Colonic mucosa (tissue), 4 donors: Measurements from ENCODE around the gene SLC25A2. TPM values are rescaled to one million over a fixed set of nuclear protein-coding genes. Genes with fewer than 3 reads are reported as not detected.

Experiments
- DNase-seq: peaks from one replicate; pipeline ENCODE4 v3.0.0-alpha.2; 2020
- H3K27ac ChIP-seq: fragments of 200-600 bp; one replicate; pipeline ENCODE4 v1.8.0; 2021
- H3K27me3 ChIP-seq: fragments of 200-600 bp; one replicate; pipeline ENCODE4 v1.8.0; 2021
- H3K36me3 ChIP-seq: fragments of 200-600 bp; one replicate; pipeline ENCODE4 v1.8.0; 2021
- H3K4me1 ChIP-seq: fragments of 200-600 bp; one replicate; pipeline ENCODE4 v1.8.0; 2021; ENCODE audit warnings: mild to moderate bottlenecking
- H3K4me3 ChIP-seq: fragments of 200-600 bp; one replicate; pipeline ENCODE4 v1.8.0; 2021
- H3K9ac ChIP-seq, 2 donors: one replicate each; pipeline ENCODE4 v1.7.0; 2013; ENCODE audit warnings: control low read depth in 2 of 2, low read depth in 2 of 2, low read length in 2 of 2
- H3K9me3 ChIP-seq: fragments of 200-600 bp; one replicate; pipeline ENCODE4 v1.8.0; 2021
- CTCF ChIP-seq: fragments of 200-600 bp; IDR thresholded peaks from one replicate; pipeline ENCODE4 v1.8.0; 2022; ENCODE audit warnings: antibody characterized with exemption, mild to moderate bottlenecking
- intact Hi-C: fragments of 100-400 bp; cut with DNase I; formaldehyde crosslinking; loops from one replicate; pipeline ENCODE4 v1.14.1; 2022
- total RNA-seq, 2 donors: library from RNA; stranded (reverse); fragmentation: NEBNext Ultra II Directional in 1 of 2; extraction: Animal tissue kit (Norgen Biotek cat#: 25700) in 1 of 2; gene quantifications; one replicate each; pipeline ENCODE4 v1.2.1, GENCODE V29; 2021
- donor health status: healthy.
- donor health status: DM: no; HTN: no; CAD: no.
- donor health status: DM: no; HTN: no; CAD: no.

Gene SLC25A2
- total RNA-seq, 2 donors from 2014 or later, result 0.21 to 1.1 TPM

DNA sequence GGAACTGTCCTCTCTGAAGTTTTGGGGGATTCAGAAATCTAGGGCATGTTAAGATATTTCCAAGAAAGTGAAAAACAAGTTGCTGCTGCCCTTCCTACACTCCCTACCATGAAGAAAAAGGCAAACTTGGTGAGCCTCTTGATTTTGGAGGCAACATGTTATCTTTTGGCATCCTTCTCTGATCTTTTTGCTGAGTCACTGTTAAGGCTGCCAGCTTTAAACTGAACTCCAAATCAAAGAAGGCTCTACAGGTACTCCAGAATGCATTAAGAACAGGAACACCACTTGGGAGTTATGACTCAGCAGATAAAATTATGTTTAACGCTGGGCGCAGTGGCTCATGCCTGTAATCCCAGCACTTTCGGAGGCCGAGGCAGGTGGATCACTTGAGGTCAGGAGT is 34.7 kb downstream of the SLC25A2 start:
- Histone ChIP-seq H3K4me3 (no peak overlapping the region), H3K27me3 (no peaks in the 10 kb centered on the region), H3K9me3 (peaks cover 3% of the 10 kb centered on the region), H3K9ac (no peak overlapping the region), H3K36me3 (no peaks in the 10 kb centered on the region), H3K27ac (no peak overlapping the region), H3K4me1 (no peaks in the 10 kb centered on the region)
- intact Hi-C loops, result no loop called here
- TF ChIP-seq CTCF, result no peak
- no peak for DNase-seq

- H3K9ac ChIP-seq, result no peak overlapping the region
- no peak overlapping the region for H3K4me3 ChIP-seq
- TF ChIP-seq CTCF, result no peak
- intact Hi-C loops, result no loop called here
- no peak for DNase-seq
- H3K27ac ChIP-seq, result no peak overlapping the region
- no peaks in the 10 kb centered on the region for H3K36me3 ChIP-seq
- no peaks in the 10 kb centered on the region for H3K4me1 ChIP-seq
- no peaks in the 10 kb centered on the region for H3K27me3 ChIP-seq
- peaks cover 41% of the 10 kb centered on the region for H3K9me3 ChIP-seq
These were observed 42.7 kb downstream of the SLC25A2 start for GRCh38 chr5:141261238-141261546.

GRCh38 chr5:141260458-141261237 is 43.2 kb downstream of the SLC25A2 start:
- H3K27ac ChIP-seq, result no peak overlapping the region
- no peaks in the 10 kb centered on the region for H3K36me3 ChIP-seq
- no peaks in the 10 kb centered on the region for H3K4me1 ChIP-seq
- intact Hi-C loops, result no loop called here
- TF ChIP-seq CTCF, result no peak
- H3K9ac ChIP-seq, result no peak overlapping the region
- DNase-seq, result no peak
- H3K4me3 ChIP-seq, result no peak overlapping the region
- H3K27me3 ChIP-seq, result no peaks in the 10 kb centered on the region
- H3K9me3 ChIP-seq, result peaks cover 41% of the 10 kb centered on the region

DNA sequence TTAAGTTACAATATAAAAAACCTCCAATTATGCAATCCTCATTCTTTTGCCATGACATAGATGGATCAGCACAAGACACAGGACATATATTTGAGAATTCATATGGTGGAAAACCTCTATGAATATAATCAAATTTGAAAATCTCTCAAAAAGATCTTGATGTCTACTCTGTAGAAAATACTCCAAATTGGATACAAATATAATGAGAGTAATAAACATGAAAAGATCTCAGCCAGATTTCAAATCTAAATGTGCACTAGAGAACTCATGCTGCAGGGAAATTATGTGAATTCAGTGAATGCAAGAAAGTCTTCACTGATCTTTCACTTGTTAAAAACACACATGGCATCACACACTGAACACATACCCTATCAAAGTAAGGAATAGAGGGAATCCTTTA is 44.9 kb downstream of the SLC25A2 start:
- H3K27ac ChIP-seq, result no peak overlapping the region
- no peaks in the 10 kb centered on the region for H3K36me3 ChIP-seq
- H3K4me3 ChIP-seq, result no peak overlapping the region
- peaks cover 38% of the 10 kb centered on the region for H3K9me3 ChIP-seq
- intact Hi-C loops, result no loop called here
- no peak overlapping the region for H3K9ac ChIP-seq
- no peak for DNase-seq
- H3K4me1 ChIP-seq, result no peaks in the 10 kb centered on the region
- H3K27me3 ChIP-seq, result no peaks in the 10 kb centered on the region
- TF ChIP-seq CTCF, result no peak

GRCh38 chr5:141258464-141258863 is 45.4 kb downstream of the SLC25A2 start:
- no peaks in the 10 kb centered on the region for H3K27me3 ChIP-seq
- no peaks in the 10 kb centered on the region for H3K4me1 ChIP-seq
- intact Hi-C loops, result no loop called here
- H3K9me3 ChIP-seq, result peaks cover 38% of the 10 kb centered on the region
- TF ChIP-seq CTCF, result no peak
- no peak for DNase-seq
- no peak overlapping the region for H3K27ac ChIP-seq
- H3K9ac ChIP-seq, result no peak overlapping the region
- no peak overlapping the region for H3K4me3 ChIP-seq
- no peaks in the 10 kb centered on the region for H3K36me3 ChIP-seq

Other genes starting within 250 kb of the SLC25A2 start
- gene PCDHB2, start 209.4 kb downstream of the SLC25A2 start, total RNA-seq, result 1 to 10 TPM in 1 of 2 donors, under 1 TPM in 1; 0.40 to 1.6 TPM
- 1 to 10 TPM in 1 of 2 donors, under 1 TPM in 1; 0.40 to 1.5 TPM for gene PCDHB3, start 203.6 kb downstream of the SLC25A2 start, total RNA-seq
- gene PCDHB4, start 182.2 kb downstream of the SLC25A2 start, total RNA-seq, result under 1 TPM; 0.17 to 0.96 TPM
- gene PCDHB5, start 168.8 kb downstream of the SLC25A2 start, total RNA-seq, result under 1 TPM; 0.10 to 0.66 TPM
- under 1 TPM; 0.11 to 0.15 TPM for gene PCDHB6, start 154.0 kb downstream of the SLC25A2 start, total RNA-seq
- under 1 TPM; 0.15 to 0.40 TPM for gene PCDHB7, start 131.4 kb downstream of the SLC25A2 start, total RNA-seq
- gene PCDHB8, start 126.3 kb downstream of the SLC25A2 start, total RNA-seq, result under 1 TPM; 0.25 to 0.40 TPM
- gene PCDHB16, start 121.7 kb downstream of the SLC25A2 start, total RNA-seq, result under 1 TPM; 0.17 to 0.53 TPM
- under 1 TPM; 0.47 to 0.53 TPM for gene PCDHB9, start 116.9 kb downstream of the SLC25A2 start, total RNA-seq
- 1 to 10 TPM in 1 of 2 donors, under 1 TPM in 1; 0.17 to 1.1 TPM for gene PCDHB10, start 111.7 kb downstream of the SLC25A2 start, total RNA-seq
- gene PCDHB11, start 104.4 kb downstream of the SLC25A2 start, total RNA-seq, result 1 to 10 TPM in 1 of 2 donors, under 1 TPM in 1; 0.59 to 2.2 TPM
- under 1 TPM; 0.40 to 0.56 TPM for gene PCDHB12, start 95.3 kb downstream of the SLC25A2 start, total RNA-seq
- gene PCDHB13, start 90.1 kb downstream of the SLC25A2 start, total RNA-seq, result 1 to 10 TPM in 1 of 2 donors, under 1 TPM in 1; 0.40 to 1.3 TPM
- 1 to 10 TPM in 1 of 2 donors, under 1 TPM in 1; 0.62 to 1.8 TPM for gene PCDHB14, start 80.7 kb downstream of the SLC25A2 start, total RNA-seq
- 1 to 10 TPM in 1 of 2 donors, under 1 TPM in 1; 0.27 to 1.8 TPM for gene PCDHB15, start 58.7 kb downstream of the SLC25A2 start, total RNA-seq
- 10 to 100 TPM; 49.3 to 70.2 TPM for gene TAF7, start 16.7 kb upstream of the SLC25A2 start, total RNA-seq
- under 1 TPM; 0.10 to 0.37 TPM for gene PCDHGA1, start 26.5 kb upstream of the SLC25A2 start, total RNA-seq
- under 1 TPM; 0.22 to 0.50 TPM for gene PCDHGA2, start 34.7 kb upstream of the SLC25A2 start, total RNA-seq
- gene PCDHGA3, start 39.8 kb upstream of the SLC25A2 start, total RNA-seq, result under 1 TPM; 0.10 to 0.21 TPM
- 1 to 10 TPM in 1 of 2 donors, under 1 TPM in 1; 0.15 to 1.7 TPM for gene PCDHGB1, start 46.0 kb upstream of the SLC25A2 start, total RNA-seq
- 1 to 10 TPM in 1 of 2 donors, under 1 TPM in 1; 0.20 to 1.4 TPM for gene PCDHGA4, start 51.0 kb upstream of the SLC25A2 start, total RNA-seq
- gene PCDHGB2, start 55.9 kb upstream of the SLC25A2 start, total RNA-seq, result 1 to 10 TPM in 1 of 2 donors, under 1 TPM in 1; 0.47 to 1.8 TPM
- 1 to 10 TPM in 1 of 2 donors, under 1 TPM in 1; 0.52 to 1.1 TPM for gene PCDHGA5, start 60.1 kb upstream of the SLC25A2 start, total RNA-seq
- 1 to 10 TPM in 1 of 2 donors, under 1 TPM in 1; 0.57 to 1.1 TPM for gene PCDHGB3, start 66.2 kb upstream of the SLC25A2 start, total RNA-seq
- gene PCDHGA6, start 69.8 kb upstream of the SLC25A2 start, total RNA-seq, result 1 to 10 TPM in 1 of 2 donors, under 1 TPM in 1; 0.82 to 1.5 TPM
- 1 to 10 TPM in 1 of 2 donors, under 1 TPM in 1; 0.59 to 1.0 TPM for gene PCDHGA7, start 78.7 kb upstream of the SLC25A2 start, total RNA-seq
- under 1 TPM; 0.69 to 0.96 TPM for gene PCDHGB4, start 83.6 kb upstream of the SLC25A2 start, total RNA-seq
- gene PCDHGA8, start 88.6 kb upstream of the SLC25A2 start, total RNA-seq, result under 1 TPM; 0.17 to 0.48 TPM
- 1 to 10 TPM; 2.1 to 3.1 TPM for gene PCDHGB5, start 93.9 kb upstream of the SLC25A2 start, total RNA-seq
- gene PCDHGA9, start 98.7 kb upstream of the SLC25A2 start, total RNA-seq, result 1 to 10 TPM; 1.1 to 2.2 TPM
- 1 to 10 TPM; 1.0 to 1.8 TPM for gene PCDHGB6, start 104.0 kb upstream of the SLC25A2 start, total RNA-seq
- 1 to 10 TPM; 2.7 to 4.7 TPM for gene PCDHGA10, start 108.9 kb upstream of the SLC25A2 start, total RNA-seq
- 1 to 10 TPM; 2.5 to 3.3 TPM for gene PCDHGB7, start 113.6 kb upstream of the SLC25A2 start, total RNA-seq
- gene PCDHGA11, start 117.0 kb upstream of the SLC25A2 start, total RNA-seq, result 1 to 10 TPM; 1.3 to 1.6 TPM
- 1 to 10 TPM; 1.0 to 1.5 TPM for gene PCDHGA12, start 126.5 kb upstream of the SLC25A2 start, total RNA-seq
- gene PCDHGC3, start 171.9 kb upstream of the SLC25A2 start, total RNA-seq, result 10 to 100 TPM; 13.1 to 22.2 TPM
- under 1 TPM; 0.35 to 0.64 TPM for gene PCDHGC4, start 181.0 kb upstream of the SLC25A2 start, total RNA-seq
- gene PCDHGC5, start 185.0 kb upstream of the SLC25A2 start, total RNA-seq, result under 1 TPM; 0.32 to 0.64 TPM